SK-N-DZ (cell line): Measurements from ENCODE around the gene MACROD1.

Experiments used
- DNase-seq: peaks from one replicate; pipeline ENCODE4 v3.0.0-alpha.2; 2015; ENCODE audit warnings: low spot score

The MACROD1 gene

GRCh38 chr11:64077607-64078006 lies 88.3 kb downstream of the MACROD1 start:
- no peak for DNase-seq

GRCh38 chr11:64076758-64077157 lies 89.2 kb downstream of the MACROD1 start:
- DNase-seq, result no peak

- no peak for DNase-seq
Observed at GRCh38 chr11:64074239-64074638, 91.7 kb downstream of the MACROD1 start.

- no peak for DNase-seq
Observed at GRCh38 chr11:64073542-64073941, 92.4 kb downstream of the MACROD1 start.

GRCh38 chr11:64072871-64073270 lies 93.0 kb downstream of the MACROD1 start:
- no peak for DNase-seq

GRCh38 chr11:64072403-64072802 lies 93.5 kb downstream of the MACROD1 start:
- no peak for DNase-seq

GRCh38 chr11:64071849-64072248 lies 94.1 kb downstream of the MACROD1 start:
- no peak for DNase-seq

GRCh38 chr11:64070314-64070681 lies 95.6 kb downstream of the MACROD1 start:
- no peak for DNase-seq

GRCh38 chr11:64069401-64070313 lies 96.3 kb downstream of the MACROD1 start:
- DNase-seq, result no peak

GRCh38 chr11:64068705-64069400 lies 97.1 kb downstream of the MACROD1 start:
- DNase-seq, result no peak

- DNase-seq, result no peak
Observed at GRCh38 chr11:64067230-64067993, 98.5 kb downstream of the MACROD1 start.

- no peak for DNase-seq
Observed at GRCh38 chr11:64065712-64066111, 100.2 kb downstream of the MACROD1 start.

- DNase-seq, result no peak
Observed at GRCh38 chr11:64065141-64065465, 100.8 kb downstream of the MACROD1 start.

GRCh38 chr11:64064374-64065140 lies 101.4 kb downstream of the MACROD1 start:
- DNase-seq, result no peak

GRCh38 chr11:64063777-64064176 lies 102.1 kb downstream of the MACROD1 start:
- DNase-seq, result no peak

- no peak for DNase-seq
Observed at GRCh38 chr11:64062185-64063039, 103.5 kb downstream of the MACROD1 start.

GRCh38 chr11:64060861-64061444 lies 105.0 kb downstream of the MACROD1 start:
- DNase-seq, result peak; percentile 78

- DNase-seq, result no peak
Observed at GRCh38 chr11:64060263-64060860, 105.6 kb downstream of the MACROD1 start.

GRCh38 chr11:64059339-64060140 lies 106.4 kb downstream of the MACROD1 start:
- DNase-seq, result no peak
